Thoracic aorta (tissue), 2 donors: ENCODE data around the gene EEPD1. TPM values are rescaled to one million over a fixed set of nuclear protein-coding genes. Genes with fewer than 3 reads are reported as not detected.

Experiments used
- ATAC-seq: fragments of 150-250 bp; one replicate; pipeline ENCODE4 v1.8.0; 2017; ENCODE audit warnings: low read depth; ENCODE audit not compliant: insufficient number of reproducible peaks, low FRiP score
- DNase-seq: peaks from one replicate; pipeline ENCODE4 v3.0.0-alpha.2; 2020; ENCODE audit warnings: low spot score
- H3K27ac ChIP-seq, 2 donors: fragments of 200-600 bp; sonication (generic); 1 replicate in 1 of 2; 2 replicates in 1 of 2; pipeline ENCODE4 v1.5.1; 2016; ENCODE audit warnings: mild to moderate bottlenecking in 2 of 2, moderate library complexity in 2 of 2
- H3K27me3 ChIP-seq: fragments of 200-600 bp; sonication (generic); replicated peaks from 2 replicates; pipeline ENCODE4 v1.6.0; 2016; ENCODE audit warnings: mild to moderate bottlenecking; ENCODE audit not compliant: insufficient read depth
- H3K36me3 ChIP-seq: fragments of 200-600 bp; sonication (generic); one replicate; pipeline ENCODE4 v1.5.1; 2016
- H3K4me1 ChIP-seq, 2 donors: fragments of 200-600 bp; sonication (generic); 1 replicate in 1 of 2; 2 replicates in 1 of 2; pipeline versions ENCODE4 v1.5.1 to v1.6.0; 2016; ENCODE audit warnings: low read depth in 2 of 2, mild to moderate bottlenecking in 1 of 2; ENCODE audit not compliant: control insufficient read depth in 1 of 2
- H3K4me3 ChIP-seq: fragments of 200-600 bp; sonication (generic); 2 replicates; pipeline ENCODE4 v1.5.1; 2016; ENCODE audit warnings: mild to moderate bottlenecking
- H3K9me3 ChIP-seq: fragments of 200-600 bp; sonication (generic); 2 replicates; pipeline ENCODE4 v1.5.1; 2016
- CTCF ChIP-seq: fragments of 200-600 bp; sonication (generic); IDR thresholded peaks from one replicate; pipeline ENCODE4 v1.5.1; 2019; ENCODE audit warnings: antibody characterized with exemption
- total RNA-seq, 2 donors: library from RNA; depleted of rRNA; stranded (reverse); fragments of >200 nt; gene quantifications; one replicate each; pipeline versions ENCODE4 v1.1.0 to v1.2.3, GENCODE V29; 2016

Gene EEPD1
- total RNA-seq, 2 donors from 2014 or later: 14.6 to 17.4 TPM

- DNase-seq: no peak
- no peak for ATAC-seq
- Histone ChIP-seq H3K4me1 (peaks cover 28 to 37% of the 10 kb centered on the region in 2 donors), H3K36me3 (no peaks in the 10 kb centered on the region), H3K27ac (peak overlapping the region in 1 of 2 donors; percentile 31), H3K4me3 (no peak overlapping the region), H3K9me3 (no peaks in the 10 kb centered on the region), H3K27me3 (no peaks in the 10 kb centered on the region)
- no peak for TF ChIP-seq CTCF
Measured at GRCh38 chr7:36228039-36228438, 75.0 kb downstream of the EEPD1 start.

- Histone ChIP-seq H3K27ac (peak overlapping the region; percentile 62 to 72), H3K36me3 (no peaks in the 10 kb centered on the region), H3K27me3 (no peaks in the 10 kb centered on the region), H3K4me3 (no peak overlapping the region), H3K4me1 (peaks cover 23 to 36% of the 10 kb centered on the region in 2 donors), H3K9me3 (no peaks in the 10 kb centered on the region)
- DNase-seq (no peak), ATAC-seq (no peak)
- TF ChIP-seq CTCF: no peak
Measured at GRCh38 chr7:36231406-36231805, 78.4 kb downstream of the EEPD1 start.

GRCh38 chr7:36232555-36232954 is 79.5 kb downstream of the EEPD1 start:
- H3K36me3 ChIP-seq: no peaks in the 10 kb centered on the region
- no peaks in the 10 kb centered on the region for H3K9me3 ChIP-seq
- H3K4me1 ChIP-seq: peaks cover 13 to 36% of the 10 kb centered on the region in 2 donors
- H3K27me3 ChIP-seq: no peaks in the 10 kb centered on the region
- peak overlapping the region; percentile 62 to 72 for H3K27ac ChIP-seq
- no peak overlapping the region for H3K4me3 ChIP-seq
- DNase-seq (no peak), ATAC-seq (no peak)
- TF ChIP-seq CTCF: no peak

- H3K36me3 ChIP-seq: no peaks in the 10 kb centered on the region
- no peaks in the 10 kb centered on the region for H3K9me3 ChIP-seq
- peak overlapping the region; percentile 62 to 72 for H3K27ac ChIP-seq
- no peak for TF ChIP-seq CTCF
- DNase-seq (no peak), ATAC-seq (no peak)
- no peaks in the 10 kb centered on the region for H3K27me3 ChIP-seq
- peaks cover 13 to 36% of the 10 kb centered on the region in 2 donors for H3K4me1 ChIP-seq
- no peak overlapping the region for H3K4me3 ChIP-seq
Measured at GRCh38 chr7:36232971-36233550, 80.0 kb downstream of the EEPD1 start.

GRCh38 chr7:36236073-36236472 is 83.0 kb downstream of the EEPD1 start:
- Histone ChIP-seq H3K9me3 (no peaks in the 10 kb centered on the region), H3K27me3 (no peaks in the 10 kb centered on the region), H3K27ac (no peak overlapping the region), H3K36me3 (no peaks in the 10 kb centered on the region), H3K4me1 (peaks cover 13 to 30% of the 10 kb centered on the region in 2 donors), H3K4me3 (no peak overlapping the region)
- no peak for TF ChIP-seq CTCF
- DNase-seq (no peak), ATAC-seq (no peak)
